Choroid plexus epithelial cell (primary cell): ENCODE measurements around the gene PDE8B.

Experiments used
- DNase-seq: peaks from one replicate; pipeline ENCODE4 v3.0.0-alpha.2; 2010; ENCODE audit warnings: low read depth
- H3K4me3 ChIP-seq: 2 replicates; pipeline ENCODE4 v1.5.1; 2011; ENCODE audit warnings: low read depth, mild to moderate bottlenecking, control low read depth, low read length, moderate library complexity
- CTCF ChIP-seq: conservative IDR thresholded peaks from 2 replicates; pipeline ENCODE4 v1.5.1; 2011; ENCODE audit warnings: low read depth, mild to moderate bottlenecking, control low read depth, inconsistent platforms, low read length, moderate library complexity

The PDE8B gene

GRCh38 chr5:77423022-77423750 is 212.7 kb downstream of the PDE8B start:
- no peak for TF ChIP-seq CTCF
- no peak for DNase-seq
- no peak overlapping the region for H3K4me3 ChIP-seq

- TF ChIP-seq CTCF = no peak
- H3K4me3 ChIP-seq = no peak overlapping the region
- no peak for DNase-seq
Measured at GRCh38 chr5:77424921-77425320, 214.4 kb downstream of the PDE8B start.

GRCh38 chr5:77425420-77425819 is 214.9 kb downstream of the PDE8B start:
- no peak for TF ChIP-seq CTCF
- DNase-seq = peak; percentile 20
- H3K4me3 ChIP-seq = no peak overlapping the region

GRCh38 chr5:77425998-77426659 is 215.6 kb downstream of the PDE8B start:
- DNase-seq = no peak
- TF ChIP-seq CTCF = no peak
- H3K4me3 ChIP-seq = no peak overlapping the region

- no peak overlapping the region for H3K4me3 ChIP-seq
- no peak for TF ChIP-seq CTCF
- DNase-seq = peak; percentile 58
Measured at GRCh38 chr5:77426670-77427069, 216.2 kb downstream of the PDE8B start.

- no peak for DNase-seq
- TF ChIP-seq CTCF = no peak
Measured at GRCh38 chr5:77427998-77428397, 217.5 kb downstream of the PDE8B start.

GRCh38 chr5:77428526-77428925 is 218.0 kb downstream of the PDE8B start:
- no peak overlapping the region for H3K4me3 ChIP-seq
- no peak for TF ChIP-seq CTCF
- DNase-seq = no peak

More at GRCh38 chr5:77427998-77428397, 217.5 kb downstream of the PDE8B start:
- H3K4me3 ChIP-seq = no peak overlapping the region
